ENCODE data around the gene IFI6.
A peak's percentile ranks its signal among the peaks of the same experiment; 100 is the strongest.

IFI6 gene

DNA sequence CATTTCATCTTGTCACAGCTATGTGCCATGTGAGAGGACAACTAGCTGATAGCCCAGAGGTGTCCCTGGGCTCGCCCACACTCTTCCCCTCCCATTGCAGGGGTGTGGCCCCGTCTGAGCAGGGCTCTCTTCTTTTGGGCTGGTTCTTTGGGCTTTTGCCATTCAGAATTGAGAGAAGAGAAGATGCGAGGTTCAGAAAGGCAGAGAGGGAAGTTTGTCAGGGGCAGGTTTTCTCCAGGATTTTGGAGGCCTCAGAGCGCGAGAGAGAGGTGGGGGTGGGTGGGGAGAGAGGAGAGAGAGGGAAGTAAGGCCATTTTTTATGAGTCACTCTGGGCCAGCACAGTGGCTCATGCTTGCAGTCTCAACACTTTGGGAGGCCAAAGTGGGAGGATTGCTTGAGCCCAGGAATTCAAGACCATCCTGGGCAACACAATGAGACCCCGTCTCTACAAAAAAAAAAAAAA, 5.2 kb downstream of the IFI6 start:
- Histone ChIP-seq H3K27ac (ENCODE audit: low read length, poor library complexity, severe bottlenecking) (no peak overlapping the region), H3K79me1 (replicated peaks; ENCODE audit: low read length, poor library complexity, severe bottlenecking) (no peaks in the 10 kb centered on the region), H2BK5ac (ENCODE audit: low read depth, low read length, poor library complexity, severe bottlenecking) (no peak overlapping the region), H3K4me1 (ENCODE audit: control insufficient read depth, insufficient read depth, low read depth, low read length) (peaks cover 8% of the 10 kb centered on the region), H4K8ac (ENCODE audit: low read length) (no peak overlapping the region), H3K9ac (ENCODE audit: low read length) (no peak overlapping the region), H3K14ac (ENCODE audit: low read length in 2 of 2) (no peak overlapping the region), H4K91ac (ENCODE audit: low read length) (no peak overlapping the region), H3K4me3 (ENCODE audit: insufficient read depth in 1 of 2, low read depth in 1 of 2, low read length in 2 of 2) (no peak overlapping the region), H3K18ac (ENCODE audit: low read depth in 1 of 2, low read length in 2 of 2) (no peak overlapping the region), H3K27me3 (ENCODE audit: control insufficient read depth in 1 of 2, insufficient read depth in 1 of 2, low read length in 2 of 2) (no peaks in the 10 kb centered on the region), H2BK15ac (ENCODE audit: low read depth, poor library complexity, severe bottlenecking) (no peak overlapping the region), H3K23ac (ENCODE audit: low read length in 2 of 2) (no peak overlapping the region), H3K36me3 (ENCODE audit: control insufficient read depth in 1 of 2, insufficient read depth in 2 of 2, low read depth in 1 of 2, low read length in 2 of 2) (peaks cover 0 to 40% of the 10 kb centered on the region in 2 experiments), H3K9me3 (ENCODE audit: control insufficient read depth, low read length) (no peaks in the 10 kb centered on the region), H2BK12ac (ENCODE audit: low read length in 2 of 2) (no peak overlapping the region), H3K4ac (ENCODE audit: low read depth in 1 of 2, low read length in 2 of 2) (no peak overlapping the region), H2BK120ac (ENCODE audit: low read depth, low read length) (no peak overlapping the region), H3K4me2 (ENCODE audit: low read length, poor library complexity, severe bottlenecking) (no peak overlapping the region), H2AK5ac (ENCODE audit: low read length, severe bottlenecking) (no peak overlapping the region), H2AFZ (ENCODE audit: low read depth, low read length) (no peak overlapping the region)
- DNase-seq: no peak
- 86% methylated on average over 4 of the region's 6 CpGs for WGBS

DNA sequence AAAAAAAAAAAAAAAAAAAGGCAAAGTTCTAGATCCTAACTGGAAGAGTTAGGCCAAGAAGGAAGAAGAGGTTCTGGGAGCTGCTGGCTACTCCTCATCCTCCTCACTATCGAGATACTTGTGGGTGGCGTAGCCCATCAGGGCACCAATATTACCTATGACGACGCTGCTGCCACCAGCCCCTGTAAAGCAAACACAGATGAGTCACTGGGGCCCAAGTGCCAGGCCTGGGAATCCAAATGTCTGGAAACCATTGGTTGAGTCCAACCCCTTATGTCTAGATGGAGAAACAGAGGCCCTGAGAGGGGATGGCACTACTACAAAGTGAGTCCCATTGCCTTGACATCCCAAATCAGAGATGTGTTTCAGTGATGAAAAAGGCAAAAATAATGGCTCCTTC, 5.7 kb downstream of the IFI6 start:
- no peak overlapping the region for H2BK12ac ChIP-seq (ENCODE audit: low read length in 2 of 2)
- no peak for DNase-seq
- no peak overlapping the region for H2BK15ac ChIP-seq (ENCODE audit: low read depth, poor library complexity, severe bottlenecking)
- no peak overlapping the region for H2BK5ac ChIP-seq (ENCODE audit: low read depth, low read length, poor library complexity, severe bottlenecking)
- H2AFZ ChIP-seq (ENCODE audit: low read depth, low read length): no peak overlapping the region
- H3K27me3 ChIP-seq (ENCODE audit: control insufficient read depth in 1 of 2, insufficient read depth in 1 of 2, low read length in 2 of 2): no peaks in the 10 kb centered on the region
- H3K23ac ChIP-seq (ENCODE audit: low read length in 2 of 2): no peak overlapping the region
- peaks cover 6% of the 10 kb centered on the region for H3K4me1 ChIP-seq (ENCODE audit: control insufficient read depth, insufficient read depth, low read depth, low read length)
- H2AK5ac ChIP-seq (ENCODE audit: low read length, severe bottlenecking): no peak overlapping the region
- no peak overlapping the region for H3K18ac ChIP-seq (ENCODE audit: low read depth in 1 of 2, low read length in 2 of 2)
- H3K27ac ChIP-seq (ENCODE audit: low read length, poor library complexity, severe bottlenecking): no peak overlapping the region
- H3K36me3 ChIP-seq (ENCODE audit: control insufficient read depth in 1 of 2, insufficient read depth in 2 of 2, low read depth in 1 of 2, low read length in 2 of 2): peaks cover 0 to 40% of the 10 kb centered on the region in 2 experiments
- no peak overlapping the region for H2BK120ac ChIP-seq (ENCODE audit: low read depth, low read length)
- no peak overlapping the region for H4K91ac ChIP-seq (ENCODE audit: low read length)
- no peak overlapping the region for H3K4me3 ChIP-seq (ENCODE audit: insufficient read depth in 1 of 2, low read depth in 1 of 2, low read length in 2 of 2)
- no peak overlapping the region for H3K4ac ChIP-seq (ENCODE audit: low read depth in 1 of 2, low read length in 2 of 2)
- H4K8ac ChIP-seq (ENCODE audit: low read length): no peak overlapping the region
- no peak overlapping the region for H3K4me2 ChIP-seq (ENCODE audit: low read length, poor library complexity, severe bottlenecking)
- no peak overlapping the region for H3K14ac ChIP-seq (ENCODE audit: low read length in 2 of 2)
- H3K9me3 ChIP-seq (ENCODE audit: control insufficient read depth, low read length): no peaks in the 10 kb centered on the region
- 94% methylated on average over 4 of the region's 4 CpGs for WGBS
- H3K9ac ChIP-seq (ENCODE audit: low read length): no peak overlapping the region
- H3K79me1 ChIP-seq (replicated peaks; ENCODE audit: low read length, poor library complexity, severe bottlenecking): no peaks in the 10 kb centered on the region

DNA sequence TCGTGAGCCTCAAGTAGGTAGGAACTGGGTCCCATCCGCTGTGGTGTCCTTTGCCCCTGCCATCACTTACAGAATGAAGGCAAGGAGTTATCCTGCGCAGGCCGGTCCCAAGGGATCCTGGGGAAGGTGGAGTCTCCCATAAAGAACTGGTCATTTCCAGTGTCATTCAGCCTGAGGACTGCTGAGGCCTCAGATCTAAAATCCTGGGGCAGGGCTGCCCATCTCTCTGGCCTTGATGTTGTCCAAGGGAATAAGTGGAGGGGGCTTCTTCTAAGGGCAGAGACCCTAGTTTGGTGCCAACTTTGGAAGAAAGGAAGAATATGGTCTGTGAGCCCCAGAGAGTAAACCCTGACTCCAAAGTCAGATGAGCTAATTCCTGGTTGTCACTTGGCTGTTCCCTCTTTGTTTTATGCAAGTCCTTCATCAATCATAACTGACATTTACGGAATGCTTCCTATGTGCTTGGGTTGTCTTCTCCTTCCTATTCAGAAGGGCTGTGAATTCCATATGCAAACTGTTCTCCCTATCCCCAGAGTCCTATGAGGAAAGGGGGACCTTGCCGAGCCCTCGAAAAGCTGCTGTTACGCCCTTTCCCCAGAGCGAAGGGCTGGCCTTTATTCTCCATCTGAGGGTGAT, 6.9 kb downstream of the IFI6 start:
- Histone ChIP-seq H3K9ac (ENCODE audit: low read length) (no peak overlapping the region), H3K14ac (ENCODE audit: low read length in 2 of 2) (no peak overlapping the region), H3K4ac (ENCODE audit: low read depth in 1 of 2, low read length in 2 of 2) (no peak overlapping the region), H4K91ac (ENCODE audit: low read length) (no peak overlapping the region), H3K9me3 (ENCODE audit: control insufficient read depth, low read length) (no peaks in the 10 kb centered on the region), H3K27ac (ENCODE audit: low read length, poor library complexity, severe bottlenecking) (no peak overlapping the region), H2AK5ac (ENCODE audit: low read length, severe bottlenecking) (no peak overlapping the region), H3K18ac (ENCODE audit: low read depth in 1 of 2, low read length in 2 of 2) (peak overlapping the region in 1 of 2 experiments; percentile 15), H2BK12ac (ENCODE audit: low read length in 2 of 2) (no peak overlapping the region), H3K4me2 (ENCODE audit: low read length, poor library complexity, severe bottlenecking) (no peak overlapping the region), H3K79me1 (replicated peaks; ENCODE audit: low read length, poor library complexity, severe bottlenecking) (no peaks in the 10 kb centered on the region), H3K4me1 (ENCODE audit: control insufficient read depth, insufficient read depth, low read depth, low read length) (peaks cover 6% of the 10 kb centered on the region), H3K36me3 (ENCODE audit: control insufficient read depth in 1 of 2, insufficient read depth in 2 of 2, low read depth in 1 of 2, low read length in 2 of 2) (peaks cover 0 to 40% of the 10 kb centered on the region in 2 experiments), H3K4me3 (ENCODE audit: insufficient read depth in 1 of 2, low read depth in 1 of 2, low read length in 2 of 2) (no peak overlapping the region), H2BK120ac (ENCODE audit: low read depth, low read length) (no peak overlapping the region), H2BK5ac (ENCODE audit: low read depth, low read length, poor library complexity, severe bottlenecking) (no peak overlapping the region), H4K8ac (ENCODE audit: low read length) (no peak overlapping the region), H2AFZ (ENCODE audit: low read depth, low read length) (no peak overlapping the region), H2BK15ac (ENCODE audit: low read depth, poor library complexity, severe bottlenecking) (no peak overlapping the region), H3K27me3 (ENCODE audit: control insufficient read depth in 1 of 2, insufficient read depth in 1 of 2, low read length in 2 of 2) (no peaks in the 10 kb centered on the region), H3K23ac (ENCODE audit: low read length in 2 of 2) (no peak overlapping the region)
- WGBS: 90% methylated on average over 9 of the region's 9 CpGs
- no peak for DNase-seq

DNA sequence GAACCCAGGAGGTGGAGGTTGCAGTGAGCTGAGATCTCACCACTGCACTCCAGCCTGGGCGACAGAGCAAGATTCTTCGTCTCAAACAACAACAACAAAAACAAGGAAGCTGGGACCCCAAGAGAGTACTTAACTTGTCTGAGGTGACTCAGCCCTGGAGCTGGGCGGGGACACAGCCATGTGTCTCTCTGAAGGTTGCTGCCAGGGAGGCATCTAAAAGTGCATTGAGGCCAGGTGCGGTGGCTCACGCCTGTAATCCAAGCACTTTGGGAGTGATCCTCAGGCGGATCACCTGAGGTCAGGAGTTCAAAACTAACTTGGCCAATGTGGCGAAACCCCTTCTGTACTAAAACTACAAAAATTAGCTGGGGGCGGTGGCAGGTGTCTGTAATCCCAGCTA, 7.7 kb downstream of the IFI6 start:
- H2BK5ac ChIP-seq (ENCODE audit: low read depth, low read length, poor library complexity, severe bottlenecking): no peak overlapping the region
- H3K4me2 ChIP-seq (ENCODE audit: low read length, poor library complexity, severe bottlenecking): no peak overlapping the region
- H4K8ac ChIP-seq (ENCODE audit: low read length): no peak overlapping the region
- no peak overlapping the region for H2BK15ac ChIP-seq (ENCODE audit: low read depth, poor library complexity, severe bottlenecking)
- H3K4ac ChIP-seq (ENCODE audit: low read depth in 1 of 2, low read length in 2 of 2): no peak overlapping the region
- peaks cover 9% of the 10 kb centered on the region for H3K4me1 ChIP-seq (ENCODE audit: control insufficient read depth, insufficient read depth, low read depth, low read length)
- H2AFZ ChIP-seq (ENCODE audit: low read depth, low read length): no peak overlapping the region
- DNase-seq: no peak
- no peak overlapping the region for H3K27ac ChIP-seq (ENCODE audit: low read length, poor library complexity, severe bottlenecking)
- no peak overlapping the region for H3K23ac ChIP-seq (ENCODE audit: low read length in 2 of 2)
- 56% methylated on average over 8 of the region's 8 CpGs for WGBS
- H2BK12ac ChIP-seq (ENCODE audit: low read length in 2 of 2): no peak overlapping the region
- H3K18ac ChIP-seq (ENCODE audit: low read depth in 1 of 2, low read length in 2 of 2): no peak overlapping the region
- H2AK5ac ChIP-seq (ENCODE audit: low read length, severe bottlenecking): no peak overlapping the region
- H4K91ac ChIP-seq (ENCODE audit: low read length): no peak overlapping the region
- no peaks in the 10 kb centered on the region for H3K79me1 ChIP-seq (replicated peaks; ENCODE audit: low read length, poor library complexity, severe bottlenecking)
- H3K9ac ChIP-seq (ENCODE audit: low read length): no peak overlapping the region
- no peaks in the 10 kb centered on the region for H3K9me3 ChIP-seq (ENCODE audit: control insufficient read depth, low read length)
- H3K14ac ChIP-seq (ENCODE audit: low read length in 2 of 2): no peak overlapping the region
- no peak overlapping the region for H2BK120ac ChIP-seq (ENCODE audit: low read depth, low read length)
- H3K27me3 ChIP-seq (ENCODE audit: control insufficient read depth in 1 of 2, insufficient read depth in 1 of 2, low read length in 2 of 2): no peaks in the 10 kb centered on the region
- peaks cover 0 to 40% of the 10 kb centered on the region in 2 experiments for H3K36me3 ChIP-seq (ENCODE audit: control insufficient read depth in 1 of 2, insufficient read depth in 2 of 2, low read depth in 1 of 2, low read length in 2 of 2)
- no peak overlapping the region for H3K4me3 ChIP-seq (ENCODE audit: insufficient read depth in 1 of 2, low read depth in 1 of 2, low read length in 2 of 2)

All from mesenchymal stem cell (in vitro differentiated cells and primary cell).